ENCODE results near the gene KCNK15.

Gene KCNK15

GRCh38 chr20:44799691-44800090 lies 54.0 kb downstream of the KCNK15 start:
- H3K4me1 ChIP-seq (ENCODE audit: control insufficient read depth, insufficient read depth, low read length), result peaks cover 9% of the 10 kb centered on the region
- H3K9me3 ChIP-seq (ENCODE audit: control insufficient read depth, low read length), result no peaks in the 10 kb centered on the region
- H3K27me3 ChIP-seq (ENCODE audit: control insufficient read depth, insufficient read depth, low read length, poor library complexity, severe bottlenecking), result no peaks in the 10 kb centered on the region
- H3K27ac ChIP-seq (ENCODE audit: insufficient read depth, low read depth, low read length, poor library complexity, severe bottlenecking), result no peak overlapping the region
- no peak overlapping the region for H3K4me3 ChIP-seq (ENCODE audit: insufficient read depth, low read depth, low read length)
- no peaks in the 10 kb centered on the region for H3K36me3 ChIP-seq (ENCODE audit: control insufficient read depth, insufficient read depth, low read length)
- WGBS, 2 experiments, result 95 to 97% methylated on average over 5 of the region's 5 CpGs

DNA sequence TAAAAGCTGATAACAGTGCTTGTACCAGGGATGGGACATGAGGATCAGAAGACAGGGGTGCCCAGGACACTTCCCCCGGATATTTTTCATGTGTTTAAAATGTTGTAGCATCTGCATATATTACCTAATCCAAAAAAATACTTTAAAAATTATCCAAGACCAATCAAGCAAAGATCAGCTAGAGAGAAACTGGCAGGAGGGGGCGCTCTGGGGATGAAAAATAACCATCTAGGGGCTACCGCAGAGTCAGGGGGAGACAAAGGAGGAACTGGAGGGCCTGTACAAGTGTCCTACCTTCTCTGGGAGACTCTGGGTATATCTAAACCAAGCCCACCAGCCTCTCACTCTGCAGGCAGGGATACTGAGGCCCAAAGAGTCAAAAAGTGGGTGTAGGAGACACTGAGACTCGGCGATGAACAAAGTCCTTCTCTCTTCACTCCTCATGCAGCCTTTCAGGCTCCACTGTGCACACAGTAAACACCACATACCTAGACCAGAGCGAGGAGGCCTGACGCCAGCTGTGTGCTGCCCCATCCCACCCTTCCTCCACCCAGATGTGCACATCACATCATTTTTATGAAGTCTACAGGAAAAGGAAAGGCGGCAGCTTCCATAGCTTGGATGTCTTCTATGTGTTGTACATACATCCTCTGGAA lies 54.9 kb downstream of the KCNK15 start:
- H3K9me3 ChIP-seq (ENCODE audit: control insufficient read depth, low read length), result no peaks in the 10 kb centered on the region
- no peak overlapping the region for H3K27ac ChIP-seq (ENCODE audit: insufficient read depth, low read depth, low read length, poor library complexity, severe bottlenecking)
- peaks cover 10% of the 10 kb centered on the region for H3K4me1 ChIP-seq (ENCODE audit: control insufficient read depth, insufficient read depth, low read length)
- H3K27me3 ChIP-seq (ENCODE audit: control insufficient read depth, insufficient read depth, low read length, poor library complexity, severe bottlenecking), result no peaks in the 10 kb centered on the region
- no peak overlapping the region for H3K4me3 ChIP-seq (ENCODE audit: insufficient read depth, low read depth, low read length)
- H3K36me3 ChIP-seq (ENCODE audit: control insufficient read depth, insufficient read depth, low read length), result no peaks in the 10 kb centered on the region
- 62 to 63% methylated on average over 7 to 8 of the region's 8 CpGs for WGBS, 2 experiments
